ENCODE data around the gene ARSB.

Gene ARSB

DNA sequence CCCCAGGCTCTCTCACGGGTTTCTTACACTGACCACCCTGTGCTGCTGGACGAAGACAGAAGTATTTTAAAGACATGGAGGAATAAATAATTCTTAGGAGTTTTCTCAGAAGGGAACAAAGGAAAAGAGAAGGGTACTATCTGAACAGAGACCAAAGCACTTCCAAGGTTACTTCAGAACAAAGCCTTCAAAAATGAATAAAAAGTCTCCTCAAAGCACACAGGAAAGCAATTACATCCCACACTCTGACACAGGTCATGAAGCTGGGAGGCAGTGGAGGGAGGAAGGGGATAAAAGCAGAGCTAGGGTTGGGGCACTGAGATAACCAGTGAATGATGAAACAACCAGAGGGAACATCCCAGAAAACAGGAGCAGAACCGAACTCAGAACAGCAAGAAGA is 151.8 kb downstream of the ARSB start:
- no peak overlapping the region for H3K27ac ChIP-seq (ENCODE audit: low read length)
- H4K20me1 ChIP-seq (ENCODE audit: insufficient read depth, low read length): no peaks in the 10 kb centered on the region
- no peaks in the 10 kb centered on the region for H3K27me3 ChIP-seq (replicated peaks; ENCODE audit: insufficient read depth, low read length)
- no peak overlapping the region for H3K4me3 ChIP-seq (ENCODE audit: low read length)
- no peak overlapping the region for H2AFZ ChIP-seq (ENCODE audit: low read length)
- peaks cover 6% of the 10 kb centered on the region for H3K4me1 ChIP-seq (ENCODE audit: low read length)
- TF ChIP-seq EZH2 (optimal IDR thresholded peaks at IDR 0.05; ENCODE audit: low read depth, low read length) (no peak), EZH2phosphoT487 (IDR thresholded peaks at IDR 0.05; ENCODE audit: low read length) (no peak)
- TF ChIP-seq, protein P1, sequence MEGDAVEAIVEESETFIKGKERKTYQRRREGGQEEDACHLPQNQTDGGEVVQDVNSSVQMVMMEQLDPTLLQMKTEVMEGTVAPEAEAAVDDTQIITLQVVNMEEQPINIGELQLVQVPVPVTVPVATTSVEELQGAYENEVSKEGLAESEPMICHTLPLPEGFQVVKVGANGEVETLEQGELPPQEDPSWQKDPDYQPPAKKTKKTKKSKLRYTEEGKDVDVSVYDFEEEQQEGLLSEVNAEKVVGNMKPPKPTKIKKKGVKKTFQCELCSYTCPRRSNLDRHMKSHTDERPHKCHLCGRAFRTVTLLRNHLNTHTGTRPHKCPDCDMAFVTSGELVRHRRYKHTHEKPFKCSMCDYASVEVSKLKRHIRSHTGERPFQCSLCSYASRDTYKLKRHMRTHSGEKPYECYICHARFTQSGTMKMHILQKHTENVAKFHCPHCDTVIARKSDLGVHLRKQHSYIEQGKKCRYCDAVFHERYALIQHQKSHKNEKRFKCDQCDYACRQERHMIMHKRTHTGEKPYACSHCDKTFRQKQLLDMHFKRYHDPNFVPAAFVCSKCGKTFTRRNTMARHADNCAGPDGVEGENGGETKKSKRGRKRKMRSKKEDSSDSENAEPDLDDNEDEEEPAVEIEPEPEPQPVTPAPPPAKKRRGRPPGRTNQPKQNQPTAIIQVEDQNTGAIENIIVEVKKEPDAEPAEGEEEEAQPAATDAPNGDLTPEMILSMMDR (IDR thresholded peaks at IDR 0.05; ENCODE audit: low read length): no peak
- H3K9me3 ChIP-seq (replicated peaks; ENCODE audit: insufficient read depth, low read length): no peaks in the 10 kb centered on the region
- no peaks in the 10 kb centered on the region for H3K36me3 ChIP-seq (replicated peaks; ENCODE audit: insufficient read depth, low read length)
- no peak for DNase-seq
- no peak overlapping the region for H3K9ac ChIP-seq (ENCODE audit: low read length)
- H3K4me2 ChIP-seq (ENCODE audit: low read depth, low read length): no peak overlapping the region
- H3F3A ChIP-seq (ENCODE audit: insufficient read depth, low read length): no peaks in the 10 kb centered on the region
- no peaks in the 10 kb centered on the region for H3K79me2 ChIP-seq (ENCODE audit: low read length)
- H3K9me2 ChIP-seq (replicated peaks; ENCODE audit: insufficient read depth, low read length): no peaks in the 10 kb centered on the region

DNA sequence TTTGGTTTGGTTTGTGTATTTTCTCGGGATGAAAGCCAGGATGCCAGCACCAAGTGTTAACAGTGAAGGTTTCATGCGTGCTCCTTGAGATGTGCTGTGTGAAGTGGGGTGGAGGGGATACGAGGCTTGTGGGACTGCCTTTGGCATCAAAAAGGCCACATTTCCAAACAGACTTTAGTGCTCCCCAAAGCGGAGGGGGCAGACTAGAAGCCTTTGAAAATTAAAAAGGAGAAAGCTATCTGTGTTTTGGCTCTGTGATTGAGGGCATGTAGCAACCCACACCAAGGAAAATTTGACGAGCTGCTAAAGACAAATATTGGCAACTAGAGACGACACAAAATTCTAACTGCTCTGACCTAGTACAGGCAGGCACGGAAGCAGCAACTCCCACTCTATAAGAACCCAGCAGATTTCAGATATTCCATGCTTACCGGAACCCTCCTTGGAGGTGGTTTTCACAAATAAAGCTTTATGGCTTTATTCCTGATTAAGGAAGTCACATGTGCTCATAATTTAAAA is 154.5 kb downstream of the ARSB start:
- DNase-seq: no peak
- no peaks in the 10 kb centered on the region for H3K79me2 ChIP-seq (ENCODE audit: low read length)
- no peaks in the 10 kb centered on the region for H4K20me1 ChIP-seq (ENCODE audit: insufficient read depth, low read length)
- no peak overlapping the region for H2AFZ ChIP-seq (ENCODE audit: low read length)
- H3K27me3 ChIP-seq (replicated peaks; ENCODE audit: insufficient read depth, low read length): no peaks in the 10 kb centered on the region
- H3K4me1 ChIP-seq (ENCODE audit: low read length): peaks cover 26% of the 10 kb centered on the region
- H3K9ac ChIP-seq (ENCODE audit: low read length): no peak overlapping the region
- no peak overlapping the region for H3K4me2 ChIP-seq (ENCODE audit: low read depth, low read length)
- H3K36me3 ChIP-seq (replicated peaks; ENCODE audit: insufficient read depth, low read length): no peaks in the 10 kb centered on the region
- no peaks in the 10 kb centered on the region for H3K9me3 ChIP-seq (replicated peaks; ENCODE audit: insufficient read depth, low read length)
- no peak overlapping the region for H3K4me3 ChIP-seq (ENCODE audit: low read length)
- H3K27ac ChIP-seq (ENCODE audit: low read length): no peak overlapping the region
- H3F3A ChIP-seq (ENCODE audit: insufficient read depth, low read length): peaks cover 3% of the 10 kb centered on the region; the same call in 1 of the 2 replicates
- no peaks in the 10 kb centered on the region for H3K9me2 ChIP-seq (replicated peaks; ENCODE audit: insufficient read depth, low read length)
- TF ChIP-seq EZH2phosphoT487 (IDR thresholded peaks at IDR 0.05; ENCODE audit: low read length) (no peak), EZH2 (optimal IDR thresholded peaks at IDR 0.05; ENCODE audit: low read depth, low read length) (no peak)
- TF ChIP-seq, protein P1 (IDR thresholded peaks at IDR 0.05; ENCODE audit: low read length): no peak

DNA sequence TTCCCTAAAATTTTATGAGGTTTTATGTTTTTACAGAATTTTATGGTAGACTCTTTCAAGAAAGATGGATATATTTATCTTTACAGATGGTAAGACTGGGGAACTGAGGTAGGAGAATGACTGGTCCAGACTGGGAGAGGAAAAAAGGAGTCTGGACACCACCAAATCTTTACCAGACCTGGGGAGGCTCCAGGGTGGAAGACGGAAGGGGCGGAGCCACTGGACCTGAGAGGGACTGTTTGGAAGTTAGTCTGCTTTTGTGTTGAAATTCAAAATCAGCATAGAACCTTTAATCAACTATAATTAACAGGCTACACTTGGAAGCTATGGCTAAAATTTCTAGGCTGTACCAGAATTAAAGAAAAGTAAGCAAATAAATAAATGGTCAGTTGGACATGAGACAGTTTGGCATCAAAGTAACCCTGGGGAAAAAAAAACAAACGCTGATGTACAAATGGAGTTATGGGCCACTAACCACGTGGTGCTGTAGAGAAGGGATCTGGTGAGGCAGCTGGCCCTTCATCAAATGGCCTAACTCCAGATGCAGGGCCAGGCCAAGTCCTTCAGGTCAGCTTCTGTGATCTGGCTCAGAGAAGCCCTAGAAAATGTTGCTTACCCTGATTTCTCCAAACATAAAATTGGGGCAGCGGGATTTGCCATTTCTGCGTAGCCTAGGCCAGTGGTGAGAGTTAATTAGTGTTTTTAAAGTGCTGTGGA is 155.1 kb downstream of the ARSB start:
- Histone ChIP-seq H3K79me2 (ENCODE audit: low read length) (no peaks in the 10 kb centered on the region), H3K4me3 (ENCODE audit: low read length) (no peak overlapping the region), H3K4me1 (ENCODE audit: low read length) (peaks cover 32% of the 10 kb centered on the region), H2AFZ (ENCODE audit: low read length) (no peak overlapping the region), H3K27ac (ENCODE audit: low read length) (no peak overlapping the region), H3K9me3 (replicated peaks; ENCODE audit: insufficient read depth, low read length) (no peaks in the 10 kb centered on the region), H3K9ac (ENCODE audit: low read length) (no peak overlapping the region), H3F3A (ENCODE audit: insufficient read depth, low read length) (peaks cover 5% of the 10 kb centered on the region; the same call in 1 of the 2 replicates), H3K9me2 (replicated peaks; ENCODE audit: insufficient read depth, low read length) (no peaks in the 10 kb centered on the region), H3K36me3 (replicated peaks; ENCODE audit: insufficient read depth, low read length) (no peaks in the 10 kb centered on the region), H4K20me1 (ENCODE audit: insufficient read depth, low read length) (no peaks in the 10 kb centered on the region), H3K4me2 (ENCODE audit: low read depth, low read length) (no peak overlapping the region), H3K27me3 (replicated peaks; ENCODE audit: insufficient read depth, low read length) (no peaks in the 10 kb centered on the region)
- TF ChIP-seq EZH2phosphoT487 (IDR thresholded peaks at IDR 0.05; ENCODE audit: low read length): no peak
- TF ChIP-seq, protein P1 (IDR thresholded peaks at IDR 0.05; ENCODE audit: low read length): no peak
- TF ChIP-seq EZH2 (optimal IDR thresholded peaks at IDR 0.05; ENCODE audit: low read depth, low read length): no peak
- no peak for DNase-seq
